Ishikawa (cell line): ENCODE results near the gene FAM236C.
"Not testable (repeated sequence)": the region's sequence is repeated elsewhere in the genome, so short reads cannot be mapped to it uniquely, and the experiment has no call there.

Experiments used
- CEBPB ChIP-seq: IDR thresholded peaks from 2 replicates; pipeline ENCODE4 v1.6.1; 2012
- EGR1 ChIP-seq: IDR thresholded peaks from 2 replicates; pipeline ENCODE4 v1.6.1; 2012
- EP300 ChIP-seq: IDR thresholded peaks from 2 replicates; pipeline ENCODE4 v1.6.1; 2012; ENCODE audit warnings: borderline replicate concordance
- REST ChIP-seq: IDR thresholded peaks from 2 replicates; pipeline ENCODE4 v1.6.1; 2012; ENCODE audit warnings: low read depth, mild to moderate bottlenecking
- TAF1 ChIP-seq: IDR thresholded peaks from 2 replicates; pipeline ENCODE4 v1.6.1; 2012; ENCODE audit warnings: low read depth, mild to moderate bottlenecking
- TCF12 ChIP-seq: IDR thresholded peaks from 2 replicates; pipeline ENCODE4 v1.6.1; 2012; ENCODE audit warnings: low read depth
- TEAD4 ChIP-seq: IDR thresholded peaks from 2 replicates; pipeline ENCODE4 v1.6.1; 2012
- YY1 ChIP-seq: IDR thresholded peaks from 2 replicates; pipeline ENCODE4 v1.6.1; 2012; ENCODE audit warnings: low read depth

- TF ChIP-seq YY1, REST, CEBPB, TEAD4, EGR1, TCF12, TAF1, EP300: not testable (repeated sequence)
Measured at GRCh38 chrX:72912315-72912714, at the start of gene FAM236C.
